ENCODE measurements around the gene HBZ.

Gene HBZ

DNA sequence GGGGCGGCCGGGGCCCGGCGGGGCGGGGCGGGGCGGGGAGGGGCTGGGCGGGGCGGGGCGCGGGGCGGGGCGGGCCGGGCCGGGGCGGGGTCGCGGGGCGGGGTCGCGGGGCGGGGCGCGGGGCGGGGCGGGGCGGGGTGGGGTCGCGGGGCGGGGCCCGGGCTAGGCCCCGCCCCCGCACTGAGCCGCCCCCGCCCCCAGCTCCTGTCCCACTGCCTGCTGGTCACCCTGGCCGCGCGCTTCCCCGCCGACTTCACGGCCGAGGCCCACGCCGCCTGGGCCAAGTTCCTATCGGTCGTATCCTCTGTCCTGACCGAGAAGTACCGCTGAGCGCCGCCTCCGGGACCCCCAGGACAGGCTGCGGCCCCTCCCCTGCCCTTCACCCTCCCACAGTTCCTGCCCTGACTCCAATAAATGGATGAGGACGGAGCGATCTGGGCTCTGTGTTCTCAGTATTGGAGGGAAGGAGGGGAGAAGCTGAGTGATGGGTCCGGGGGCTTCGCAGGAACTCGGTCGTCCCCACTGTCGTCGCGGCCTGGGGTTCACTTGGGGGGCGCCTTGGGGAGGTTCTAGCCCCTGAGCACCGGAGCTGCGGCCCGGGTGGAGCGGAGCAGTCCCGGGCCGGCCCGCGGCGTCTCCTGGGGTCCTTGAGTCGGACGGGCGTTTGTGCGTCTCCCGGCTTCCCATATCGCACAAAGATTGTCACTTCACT lies 12.5 kb downstream of the HBZ start:
- no peak overlapping the region for H2AFZ ChIP-seq (ENCODE audit: low read depth, low read length)
- DNase-seq = no peak
- H3K9me3 ChIP-seq (ENCODE audit: insufficient read depth, low read length, severe bottlenecking) = no peaks in the 10 kb centered on the region
- H3K27me3 ChIP-seq (ENCODE audit: insufficient read depth, low read length, poor library complexity) = no peaks in the 10 kb centered on the region
- H3K4me2 ChIP-seq (ENCODE audit: insufficient read depth, low read length) = no peak overlapping the region
- no peaks in the 10 kb centered on the region; the same call in 1 of the 2 replicates for H4K20me1 ChIP-seq (ENCODE audit: insufficient read depth, low read length)
- no peak overlapping the region for H3K4me3 ChIP-seq (ENCODE audit: low read depth in 1 of 2, low read length in 2 of 2)
- H3K36me3 ChIP-seq (ENCODE audit: insufficient read depth, low read length) = no peaks in the 10 kb centered on the region
- H3K79me2 ChIP-seq (ENCODE audit: insufficient read depth, low read length) = no peaks in the 10 kb centered on the region
- H3K4me1 ChIP-seq (ENCODE audit: insufficient read depth, low read length) = no peaks in the 10 kb centered on the region
- ATAC-seq (ENCODE audit: insufficient read depth, low read depth) = no peak
- H3K27ac ChIP-seq (ENCODE audit: low read length) = no peak overlapping the region
- TF ChIP-seq EZH2 (IDR thresholded peaks at IDR 0.05; ENCODE audit: borderline replicate concordance, low read depth, low read length, severe bottlenecking) = no peak
- TF ChIP-seq, protein P1, sequence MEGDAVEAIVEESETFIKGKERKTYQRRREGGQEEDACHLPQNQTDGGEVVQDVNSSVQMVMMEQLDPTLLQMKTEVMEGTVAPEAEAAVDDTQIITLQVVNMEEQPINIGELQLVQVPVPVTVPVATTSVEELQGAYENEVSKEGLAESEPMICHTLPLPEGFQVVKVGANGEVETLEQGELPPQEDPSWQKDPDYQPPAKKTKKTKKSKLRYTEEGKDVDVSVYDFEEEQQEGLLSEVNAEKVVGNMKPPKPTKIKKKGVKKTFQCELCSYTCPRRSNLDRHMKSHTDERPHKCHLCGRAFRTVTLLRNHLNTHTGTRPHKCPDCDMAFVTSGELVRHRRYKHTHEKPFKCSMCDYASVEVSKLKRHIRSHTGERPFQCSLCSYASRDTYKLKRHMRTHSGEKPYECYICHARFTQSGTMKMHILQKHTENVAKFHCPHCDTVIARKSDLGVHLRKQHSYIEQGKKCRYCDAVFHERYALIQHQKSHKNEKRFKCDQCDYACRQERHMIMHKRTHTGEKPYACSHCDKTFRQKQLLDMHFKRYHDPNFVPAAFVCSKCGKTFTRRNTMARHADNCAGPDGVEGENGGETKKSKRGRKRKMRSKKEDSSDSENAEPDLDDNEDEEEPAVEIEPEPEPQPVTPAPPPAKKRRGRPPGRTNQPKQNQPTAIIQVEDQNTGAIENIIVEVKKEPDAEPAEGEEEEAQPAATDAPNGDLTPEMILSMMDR (IDR thresholded peaks at IDR 0.05; ENCODE audit: borderline replicate concordance, extremely low read depth, low read length, poor library complexity, severe bottlenecking) = no peak
- H3K9ac ChIP-seq (ENCODE audit: low read depth, low read length) = no peak overlapping the region

GRCh38 chr16:165539-166374 lies 13.3 kb downstream of the HBZ start, which contains the start of gene HBM:
TSS of gene HBM (plus strand) at chr16:165978. CDS start at chr16:165998, 20 bp downstream.
- TF ChIP-seq, protein P1 (IDR thresholded peaks at IDR 0.05; ENCODE audit: borderline replicate concordance, extremely low read depth, low read length, poor library complexity, severe bottlenecking) = no peak
- TF ChIP-seq EZH2 (IDR thresholded peaks at IDR 0.05; ENCODE audit: borderline replicate concordance, low read depth, low read length, severe bottlenecking) = no peak
- Histone ChIP-seq H3K36me3 (ENCODE audit: insufficient read depth, low read length) (no peaks in the 10 kb centered on the region), H4K20me1 (ENCODE audit: insufficient read depth, low read length) (no peaks in the 10 kb centered on the region; the same call in 1 of the 2 replicates), H3K4me2 (ENCODE audit: insufficient read depth, low read length) (no peak within 1 kb of the TSS), H3K27ac (ENCODE audit: low read length) (no peak within 1 kb of the TSS), H3K27me3 (ENCODE audit: insufficient read depth, low read length, poor library complexity) (no peaks in the 10 kb centered on the region), H2AFZ (ENCODE audit: low read depth, low read length) (no peak within 1 kb of the TSS), H3K79me2 (ENCODE audit: insufficient read depth, low read length) (no peaks in the 10 kb centered on the region), H3K4me3 (ENCODE audit: low read depth in 1 of 2, low read length in 2 of 2) (no peak within 1 kb of the TSS), H3K9ac (ENCODE audit: low read depth, low read length) (no peak within 1 kb of the TSS), H3K9me3 (ENCODE audit: insufficient read depth, low read length, severe bottlenecking) (no peaks in the 10 kb centered on the region), H3K4me1 (ENCODE audit: insufficient read depth, low read length) (no peaks in the 10 kb centered on the region)
- DNase-seq = no peak
- no peak for ATAC-seq (ENCODE audit: insufficient read depth, low read depth)

GRCh38 chr16:166375-167121 lies 14.1 kb downstream of the HBZ start:
- Histone ChIP-seq H3K27me3 (ENCODE audit: insufficient read depth, low read length, poor library complexity) (no peaks in the 10 kb centered on the region), H3K79me2 (ENCODE audit: insufficient read depth, low read length) (no peaks in the 10 kb centered on the region), H3K4me2 (ENCODE audit: insufficient read depth, low read length) (no peak overlapping the region), H3K27ac (ENCODE audit: low read length) (no peak overlapping the region), H3K4me1 (ENCODE audit: insufficient read depth, low read length) (no peaks in the 10 kb centered on the region), H3K9me3 (ENCODE audit: insufficient read depth, low read length, severe bottlenecking) (no peaks in the 10 kb centered on the region), H2AFZ (ENCODE audit: low read depth, low read length) (no peak overlapping the region), H4K20me1 (ENCODE audit: insufficient read depth, low read length) (no peaks in the 10 kb centered on the region; the same call in 1 of the 2 replicates), H3K36me3 (ENCODE audit: insufficient read depth, low read length) (no peaks in the 10 kb centered on the region), H3K4me3 (ENCODE audit: low read depth in 1 of 2, low read length in 2 of 2) (no peak overlapping the region), H3K9ac (ENCODE audit: low read depth, low read length) (no peak overlapping the region)
- TF ChIP-seq EZH2 (IDR thresholded peaks at IDR 0.05; ENCODE audit: borderline replicate concordance, low read depth, low read length, severe bottlenecking) = no peak
- TF ChIP-seq, protein P1 (IDR thresholded peaks at IDR 0.05; ENCODE audit: borderline replicate concordance, extremely low read depth, low read length, poor library complexity, severe bottlenecking) = no peak
- ATAC-seq (ENCODE audit: insufficient read depth, low read depth) = no peak
- DNase-seq = no peak
